HCT116 (cell line): ENCODE measurements around the gene ZNRF3. TPM values are rescaled to one million over a fixed set of nuclear protein-coding genes. Genes with fewer than 3 reads are reported as not detected.

Experiments used
- ATAC-seq: fragments of 200-7000 bp; cut with Tn5 transposase; 2 replicates; pipeline ENCODE4 v1.9.1; 2020; ENCODE audit warnings: mild to moderate bottlenecking, moderate library complexity
- BruUV-seq: library from RNA; stranded (reverse); fragments of 400-500 nt; replicated peaks from 2 replicates; lab custom pipeline; 2021; lab: Mats Ljungman, UMichigan
- CTCF ChIA-PET: fragments of 300-600 bp; sonication (Branson Sonifier 250); formaldehyde crosslinking; loops from one replicate; lab custom pipeline; 2021; ENCODE audit warnings: antibody characterized with exemption; lab: Charles Lee
- POLR2A ChIA-PET: fragments of 300-600, 350-600 bp; sonication (Branson Sonifier 250); formaldehyde crosslinking; loops from one replicate; lab custom pipeline; 2021; ENCODE audit warnings: antibody characterized with exemption; lab: Charles Lee
- RAD21 ChIA-PET, 2 experiments: fragments of 300-600 bp; sonication (Branson Sonifier 250); formaldehyde crosslinking; loops; one replicate each; lab custom pipeline; 2023; ENCODE audit warnings: low total read pairs in 2 of 2; ENCODE audit not compliant: uncharacterized antibody in 2 of 2, unreplicated experiment in 2 of 2, low non-redundant PET in 1 of 2; lab: Charles Lee
- DNase-seq: peaks from one replicate; pipeline ENCODE4 v3.0.0-alpha.2; 2010; ENCODE audit warnings: low read depth, low spot score
- H2AFZ ChIP-seq: fragments of 200-600 bp; shearing (Covaris generic), sonication (generic); 2 replicates; pipeline ENCODE4 v1.6.1; 2017; ENCODE audit warnings: low read depth, mixed run types, mixed read lengths, antibody characterized with exemption, low read length; ENCODE audit not compliant: poor library complexity, severe bottlenecking
- H3K27ac ChIP-seq: 2 replicates; pipeline ENCODE4 v1.5.1; 2012; ENCODE audit warnings: low read depth, low read length
- H3K27me3 ChIP-seq: fragments of 200-600 bp; sonication (generic); 2 replicates; pipeline ENCODE4 v1.6.1; 2016; ENCODE audit warnings: mixed run types, low read length, mixed read lengths; ENCODE audit not compliant: insufficient read depth
- H3K36me3 ChIP-seq, 2 experiments: fragments of 200-500 bp in 1 of 2; fragments of 200-600 bp in 1 of 2; sonication (Bioruptor generic) in 1 of 2; sonication (generic) in 1 of 2; 2 replicates each; pipeline versions ENCODE4 v1.5.1 to v1.6.1; 2014 to 2016; ENCODE audit warnings: low read length in 2 of 2, inconsistent platforms in 1 of 2, mixed read lengths in 1 of 2, mixed run types in 1 of 2; ENCODE audit not compliant: insufficient read depth in 2 of 2, control insufficient read depth in 1 of 2
- H3K4me1 ChIP-seq, 2 experiments: fragments of 200-600 bp in 1 of 2; sonication (generic) in 1 of 2; 2 replicates each; pipeline versions ENCODE4 v1.5.1 to v1.6.1; 2012 to 2017; ENCODE audit warnings: low read length in 2 of 2, inconsistent platforms in 1 of 2, mild to moderate bottlenecking in 1 of 2, mixed read lengths in 1 of 2, mixed run types in 1 of 2, moderate library complexity in 1 of 2; ENCODE audit not compliant: insufficient read depth in 2 of 2, control insufficient read depth in 1 of 2
- H3K4me2 ChIP-seq: fragments of 200-600 bp; sonication (generic); 2 replicates; pipeline ENCODE4 v1.6.1; 2017; ENCODE audit warnings: mixed run types, low read length, mixed read lengths
- H3K4me3 ChIP-seq, 2 experiments: fragments of 200-600 bp in 1 of 2; sonication (generic) in 1 of 2; replicated peaks in 1 of 2; 2 replicates each; pipeline ENCODE4 v1.5.1; 2011 to 2016; ENCODE audit warnings: low read length in 2 of 2, control low read depth in 1 of 2, low read depth in 1 of 2, mild to moderate bottlenecking in 1 of 2, mixed read lengths in 1 of 2, mixed run types in 1 of 2
- H3K79me2 ChIP-seq: fragments of 200-600 bp; sonication (generic); 2 replicates; pipeline ENCODE4 v1.6.1; 2017; ENCODE audit warnings: mild to moderate bottlenecking, mixed run types, low read length, moderate library complexity, mixed read lengths; ENCODE audit not compliant: insufficient read depth
- H3K9ac ChIP-seq: fragments of 200-600 bp; sonication (generic); 2 replicates; pipeline ENCODE4 v1.6.1; 2016; ENCODE audit warnings: low read length, mixed read lengths
- H3K9me2 ChIP-seq: fragments of 200-600 bp; sonication (generic), shearing (Covaris generic); 2 replicates; pipeline ENCODE4 v1.6.1; 2017; ENCODE audit warnings: mixed run types, mild to moderate bottlenecking, moderate library complexity; ENCODE audit not compliant: insufficient read depth
- H3K9me3 ChIP-seq, 2 experiments: fragments of 200-500 bp in 1 of 2; fragments of 200-600 bp in 1 of 2; sonication (Bioruptor generic) in 1 of 2; sonication (generic) in 1 of 2; 2 replicates each; pipeline ENCODE4 v1.6.1; 2014 to 2017; ENCODE audit warnings: low read length in 2 of 2, mixed read lengths in 2 of 2, inconsistent platforms in 1 of 2, low read depth in 1 of 2, mild to moderate bottlenecking in 1 of 2, mixed run types in 1 of 2, moderate library complexity in 1 of 2; ENCODE audit not compliant: control insufficient read depth in 1 of 2, insufficient read depth in 1 of 2
- H4K20me1 ChIP-seq: fragments of 200-600 bp; sonication (generic), shearing (Covaris generic); 2 replicates; pipeline ENCODE4 v1.6.1; 2017; ENCODE audit warnings: mixed run types, mild to moderate bottlenecking, moderate library complexity; ENCODE audit not compliant: insufficient read depth
- CEBPB ChIP-seq: IDR thresholded peaks from 2 replicates; pipeline ENCODE4 v1.6.1; 2012; ENCODE audit warnings: low read depth
- CTCF ChIP-seq, 3 experiments: fragments of 200-600 bp in 1 of 3; sonication (generic) in 1 of 3; IDR thresholded peaks in 2 of 3; conservative IDR thresholded peaks in 1 of 3; 2 replicates each; pipeline ENCODE4 v1.5.1; 2012 to 2017; ENCODE audit warnings: low read depth in 2 of 3, low read length in 2 of 3, antibody characterized with exemption in 1 of 3, borderline replicate concordance in 1 of 3, control low read depth in 1 of 3, mild to moderate bottlenecking in 1 of 3, mixed read lengths in 1 of 3, mixed run types in 1 of 3, moderate library complexity in 1 of 3; ENCODE audit not compliant: insufficient read depth in 1 of 3
- EGR1 ChIP-seq: IDR thresholded peaks from 2 replicates; pipeline ENCODE4 v1.6.1; 2012; ENCODE audit warnings: low read depth
- ELF1 ChIP-seq: IDR thresholded peaks from 2 replicates; pipeline ENCODE4 v1.6.1; 2012; ENCODE audit warnings: low read depth, borderline replicate concordance
- EZH2 ChIP-seq: fragments of 200-600 bp; sonication (generic); IDR thresholded peaks from 2 replicates; pipeline ENCODE4 v1.6.1; 2017; ENCODE audit warnings: antibody characterized with exemption, mixed run types
- FOSL1 ChIP-seq: IDR thresholded peaks from 2 replicates; pipeline ENCODE4 v1.6.1; 2012; ENCODE audit warnings: low read depth
- JUND ChIP-seq: IDR thresholded peaks from 2 replicates; pipeline ENCODE4 v1.6.1; 2012
- MAX ChIP-seq: IDR thresholded peaks from 2 replicates; pipeline ENCODE4 v1.6.1; 2012
- POLR2A ChIP-seq: IDR thresholded peaks from 2 replicates; pipeline ENCODE4 v1.7.0; 2011; ENCODE audit warnings: borderline replicate concordance; ENCODE audit not compliant: insufficient read depth, insufficient read length; ENCODE audit errors: extremely low read depth
- POLR2AphosphoS5 ChIP-seq: IDR thresholded peaks from 2 replicates; pipeline ENCODE4 v1.6.1; 2011; ENCODE audit warnings: mild to moderate bottlenecking, low read depth, low read length, moderate library complexity
- RAD21 ChIP-seq: IDR thresholded peaks from 2 replicates; pipeline ENCODE4 v1.6.1; 2012; ENCODE audit warnings: low read depth, mild to moderate bottlenecking
- REST ChIP-seq: IDR thresholded peaks from 2 replicates; pipeline ENCODE4 v1.6.1; 2012; ENCODE audit warnings: low read depth
- SIN3A ChIP-seq: IDR thresholded peaks from 2 replicates; pipeline ENCODE4 v1.6.1; 2012; ENCODE audit warnings: low read depth
- SP1 ChIP-seq: IDR thresholded peaks from 2 replicates; pipeline ENCODE4 v1.6.1; 2012; ENCODE audit warnings: low read depth
- SRF ChIP-seq: IDR thresholded peaks from 2 replicates; pipeline ENCODE4 v1.6.1; 2012; ENCODE audit warnings: low read depth
- TCF7L2 ChIP-seq: IDR thresholded peaks from 2 replicates; pipeline ENCODE4 v1.7.0; 2011; ENCODE audit warnings: borderline replicate concordance, inconsistent platforms; ENCODE audit not compliant: insufficient read depth, insufficient read length; ENCODE audit errors: extremely low read depth
- ZBTB33 ChIP-seq: IDR thresholded peaks from 2 replicates; pipeline ENCODE4 v1.6.1; 2011; ENCODE audit warnings: mild to moderate bottlenecking, low read length, moderate library complexity; ENCODE audit not compliant: insufficient replicate concordance; ENCODE audit errors: extremely low read depth
- ZFX ChIP-seq: fragments of 450-650 bp; IDR thresholded peaks from 2 replicates; pipeline ENCODE4 v1.6.1; 2017
- ZNF274 ChIP-seq: fragments of 200-500 bp; sonication (Bioruptor generic); IDR thresholded peaks from 2 replicates; pipeline ENCODE4 v1.6.1; 2014; ENCODE audit warnings: mild to moderate bottlenecking, low read depth, low read length, inconsistent platforms
- intact Hi-C: fragments of 100-400 bp; cut with micrococcal nuclease; formaldehyde crosslinking; loops from 2 replicates; pipeline ENCODE4 v1.10.0; 2022
- total RNA-seq: library from RNA; stranded (reverse); gene quantifications from one replicate; pipeline ENCODE4 v1.2.1, GENCODE V29; 2021; ENCODE audit not compliant: unreplicated experiment

The ZNRF3 gene
- total RNA-seq, 1 experiment from 2014 or later = 12.2 TPM

DNA sequence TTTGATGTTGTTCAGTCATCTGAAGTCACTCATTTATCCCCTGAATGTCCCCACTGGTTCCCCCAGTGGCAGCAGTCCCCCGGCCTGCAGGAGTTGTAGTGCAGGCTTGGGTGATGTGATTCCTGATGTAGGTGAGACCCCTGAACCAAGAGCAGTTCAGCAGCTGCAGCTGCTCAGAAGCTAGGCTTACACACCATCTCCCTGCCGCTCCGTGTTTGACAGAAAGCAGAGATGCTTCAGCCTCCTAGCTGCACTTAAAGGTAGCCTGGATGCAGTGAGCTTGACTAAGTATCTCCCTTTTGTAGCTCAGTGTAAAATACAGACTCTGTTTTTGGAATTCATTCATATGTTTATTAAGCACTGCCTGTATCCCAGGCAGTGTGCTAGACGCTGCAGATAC is 130.9 kb downstream of the ZNRF3 start (continued):
- TF ChIP-seq CTCF (IDR thresholded peaks at IDR 0.05 in 2 of 3, conservative IDR thresholded peaks at IDR 0.05 in 1 of 3; ENCODE audit: borderline replicate concordance in 1 of 3, insufficient read depth in 1 of 3, low read depth in 2 of 3, low read length in 2 of 3) (no peak), EZH2 (no peak), CEBPB (no peak), POLR2AphosphoS5 (no peak), SIN3A (no peak), TCF7L2 (no peak)

GRCh38 chr22:29014773-29015172 is 131.4 kb downstream of the ZNRF3 start:
- H3K79me2 ChIP-seq = peaks cover 11% of the 10 kb centered on the region; the same call in 1 of the 2 replicates
- no peak overlapping the region for H3K4me2 ChIP-seq
- CTCF ChIA-PET = no interaction called here
- TF ChIP-seq JUND = no peak
- TF ChIP-seq MAX = no peak
- TF ChIP-seq ZFX = no peak
- no peak for TF ChIP-seq FOSL1
- no peak for TF ChIP-seq ELF1
- no peak for TF ChIP-seq ZBTB33
- no peak for TF ChIP-seq SRF
- TF ChIP-seq EGR1 = no peak
- no peak for TF ChIP-seq EZH2
- no peak for TF ChIP-seq SP1
- no peak for TF ChIP-seq POLR2AphosphoS5
- TF ChIP-seq REST = no peak
- TF ChIP-seq ZNF274 = no peak
- TF ChIP-seq POLR2A = no peak
- no peak for TF ChIP-seq SIN3A
- TF ChIP-seq RAD21 = no peak

More at GRCh38 chr22:29014773-29015172, 131.4 kb downstream of the ZNRF3 start:
- H3K27me3 ChIP-seq = no peaks in the 10 kb centered on the region
- no peak overlapping the region for H2AFZ ChIP-seq
- intact Hi-C loops = no loop called here
- no peak for ATAC-seq
- no peak overlapping the region for H3K9ac ChIP-seq
- DNase-seq = no peak
- peaks cover 3 to 12% of the 10 kb centered on the region in 2 experiments; a peak in 1 of 4 replicates for H3K9me3 ChIP-seq
- BruUV-seq = no TSS peak
- H3K36me3 ChIP-seq = peaks cover 0 to 4% of the 10 kb centered on the region in 2 experiments; a peak in 1 of 4 replicates
- H3K4me3 ChIP-seq = no peak overlapping the region
- ChIA-PET POLR2A (no interaction called here), RAD21 (no interaction called here)
- peaks cover 0 to 5% of the 10 kb centered on the region in 2 experiments; a peak in 2 of 4 replicates for H3K4me1 ChIP-seq
- H3K9me2 ChIP-seq = no peaks in the 10 kb centered on the region
- H3K27ac ChIP-seq = no peak overlapping the region
- H4K20me1 ChIP-seq = no peaks in the 10 kb centered on the region
